ENCODE results near the gene HAUS3.
"Not testable (repeated sequence)": the region's sequence is repeated elsewhere in the genome, so short reads cannot be mapped to it uniquely, and the experiment has no call there.

The HAUS3 gene

DNA sequence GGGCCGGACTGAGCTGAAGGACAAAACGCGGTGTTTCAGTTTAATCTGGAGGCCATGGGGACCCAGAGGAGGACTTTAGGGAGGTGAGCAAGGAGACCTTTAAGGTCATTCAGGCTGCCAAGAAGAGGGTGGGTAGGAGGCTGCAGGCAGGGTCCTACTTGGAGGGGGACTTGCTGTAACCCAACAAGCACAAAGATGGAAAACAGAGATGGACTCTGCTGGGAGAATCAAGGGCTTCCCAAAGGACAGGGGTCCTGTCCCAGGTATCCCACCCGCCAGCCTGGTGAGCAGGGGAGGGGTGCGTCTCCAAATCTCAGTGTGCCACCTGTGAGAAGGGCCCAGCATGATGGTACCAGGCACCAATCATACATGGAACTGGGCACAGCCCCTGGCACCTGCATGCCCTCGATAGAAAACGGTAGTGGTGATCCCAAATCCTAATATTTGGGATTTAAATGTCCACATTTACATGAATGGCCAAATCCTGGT lies 3.9 kb upstream of the HAUS3 start:
- no peaks in the 10 kb centered on the region for H3K9me3 Mint-ChIP-seq
- H3K36me3 Mint-ChIP-seq (ENCODE audit: low read depth) = peaks cover 3% of the 10 kb centered on the region
- no peaks in the 10 kb centered on the region for H3K27me3 Mint-ChIP-seq (ENCODE audit: low read depth)
- H3K4me3 Mint-ChIP-seq = no peak overlapping the region
- H3K27ac Mint-ChIP-seq = no peak overlapping the region
- H3K4me1 Mint-ChIP-seq (ENCODE audit: low read depth) = peaks cover 14% of the 10 kb centered on the region

DNA sequence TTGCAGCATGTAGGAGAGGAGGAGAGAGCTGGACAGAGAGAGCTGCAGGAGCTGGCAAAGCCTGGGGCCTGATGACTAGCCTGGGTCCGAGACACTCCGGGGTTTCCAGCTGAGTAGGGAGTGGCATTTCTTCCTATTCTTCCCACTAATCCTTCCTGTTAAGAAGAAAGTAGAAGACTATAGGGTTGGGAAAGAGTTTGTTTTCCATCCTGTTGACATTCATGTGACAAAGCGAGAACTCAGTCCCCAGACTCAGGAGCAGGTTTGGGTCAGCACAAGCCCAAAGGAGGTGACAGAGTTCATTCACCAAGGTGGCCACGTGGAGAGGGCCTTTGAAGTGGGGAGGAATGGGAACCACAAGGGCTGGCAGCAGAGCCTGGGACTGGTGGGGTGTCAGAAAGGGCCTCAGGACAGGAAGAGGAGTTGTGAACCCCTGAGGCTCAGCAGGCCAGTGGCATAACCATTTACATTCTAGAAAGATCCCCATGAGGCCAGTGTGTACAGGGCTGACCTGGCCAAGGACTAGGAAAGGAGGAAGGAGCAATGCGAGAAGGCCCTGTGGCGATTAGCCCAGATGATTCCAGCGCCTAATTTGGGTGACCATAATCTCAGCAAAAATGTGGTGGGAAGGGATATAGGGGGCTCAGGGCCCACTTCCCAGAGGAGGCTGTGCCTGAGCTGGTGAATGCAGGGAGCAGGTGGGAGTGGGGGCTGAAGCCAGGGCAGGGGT lies 3.3 kb upstream of the HAUS3 start:
- Mint-ChIP-seq H3K27ac (no peak overlapping the region), H3K4me1 (ENCODE audit: low read depth) (peaks cover 20% of the 10 kb centered on the region), H3K9me3 (no peaks in the 10 kb centered on the region), H3K4me3 (no peak overlapping the region), H3K36me3 (ENCODE audit: low read depth) (peaks cover 8% of the 10 kb centered on the region), H3K27me3 (ENCODE audit: low read depth) (no peaks in the 10 kb centered on the region)

DNA sequence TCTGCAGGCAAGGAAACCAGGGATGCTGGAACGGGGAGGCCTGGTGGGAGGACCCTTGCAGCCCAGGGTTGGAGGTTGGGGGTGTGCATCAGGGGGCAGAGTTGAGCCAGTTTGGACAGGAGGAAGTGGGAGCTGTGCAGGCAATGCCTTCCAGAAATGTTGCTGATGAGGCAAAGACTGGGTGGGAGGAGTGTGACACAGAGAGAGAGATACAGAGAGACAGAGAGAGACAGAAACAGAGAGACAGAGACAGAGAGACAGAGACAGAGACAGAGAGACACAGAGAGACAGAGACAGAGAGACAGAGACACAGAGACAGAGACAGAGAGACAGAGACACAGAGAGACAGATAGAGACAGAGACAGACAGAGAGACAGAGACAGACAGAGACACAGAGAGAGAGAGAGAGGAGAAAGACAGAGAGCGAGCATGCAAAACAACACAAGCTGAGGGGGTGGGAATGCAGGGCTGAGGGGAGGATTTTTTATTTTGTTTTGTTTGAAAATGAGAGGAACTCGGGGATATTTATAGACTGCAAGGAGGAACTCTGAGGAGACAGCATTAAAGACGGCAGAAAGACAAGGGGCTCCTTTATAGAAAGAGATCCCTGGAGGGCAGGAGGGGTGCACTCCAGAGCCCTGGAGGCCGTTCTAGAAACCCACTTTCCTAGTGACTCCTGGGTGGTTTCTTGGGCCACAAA lies 1.9 kb upstream of the HAUS3 start:
- peaks cover 15% of the 10 kb centered on the region for H3K36me3 Mint-ChIP-seq (ENCODE audit: low read depth)
- H3K4me1 Mint-ChIP-seq (ENCODE audit: low read depth) = peaks cover 30% of the 10 kb centered on the region
- H3K27ac Mint-ChIP-seq = no peak overlapping the region

GRCh38 chr4:2241003-2241402 lies 918 bp downstream of the HAUS3 start:
- Mint-ChIP-seq H3K27me3 (ENCODE audit: low read depth) (no peaks in the 10 kb centered on the region), H3K27ac (peak overlapping the region; percentile 86), H3K36me3 (ENCODE audit: low read depth) (peaks cover 28% of the 10 kb centered on the region), H3K4me1 (ENCODE audit: low read depth) (peaks cover 45% of the 10 kb centered on the region), H3K4me3 (peak overlapping the region; percentile 89), H3K9me3 (no peaks in the 10 kb centered on the region)

More for the DNA sequence above, 1.9 kb upstream of the HAUS3 start:
- Mint-ChIP-seq H3K9me3 (no peaks in the 10 kb centered on the region), H3K27me3 (ENCODE audit: low read depth) (no peaks in the 10 kb centered on the region), H3K4me3 (no peak overlapping the region)

GRCh38 chr4:2236944-2237666 lies 4.8 kb downstream of the HAUS3 start:
- Mint-ChIP-seq H3K4me1 (ENCODE audit: low read depth) (peaks cover 48% of the 10 kb centered on the region), H3K4me3 (peak overlapping the region; percentile 76), H3K9me3 (no peaks in the 10 kb centered on the region), H3K27ac (peak overlapping the region; percentile 42), H3K36me3 (ENCODE audit: low read depth) (peaks cover 51% of the 10 kb centered on the region), H3K27me3 (ENCODE audit: low read depth) (no peaks in the 10 kb centered on the region)

- Mint-ChIP-seq H3K27me3 (ENCODE audit: low read depth) (no peaks in the 10 kb centered on the region), H3K9me3 (no peaks in the 10 kb centered on the region), H3K4me1 (ENCODE audit: low read depth) (peaks cover 14% of the 10 kb centered on the region), H3K27ac (no peak overlapping the region), H3K4me3 (no peak overlapping the region), H3K36me3 (ENCODE audit: low read depth) (peaks cover 30% of the 10 kb centered on the region)
Measured at GRCh38 chr4:2231082-2231481, 10.8 kb downstream of the HAUS3 start.

- Mint-ChIP-seq H3K27me3 (ENCODE audit: low read depth) (no peaks in the 10 kb centered on the region), H3K4me3 (no peak overlapping the region), H3K4me1 (ENCODE audit: low read depth) (no peaks in the 10 kb centered on the region), H3K9me3 (no peaks in the 10 kb centered on the region), H3K27ac (no peak overlapping the region), H3K36me3 (ENCODE audit: low read depth) (peaks cover 12% of the 10 kb centered on the region)
Measured at GRCh38 chr4:2226261-2226660, 15.7 kb downstream of the HAUS3 start.

DNA sequence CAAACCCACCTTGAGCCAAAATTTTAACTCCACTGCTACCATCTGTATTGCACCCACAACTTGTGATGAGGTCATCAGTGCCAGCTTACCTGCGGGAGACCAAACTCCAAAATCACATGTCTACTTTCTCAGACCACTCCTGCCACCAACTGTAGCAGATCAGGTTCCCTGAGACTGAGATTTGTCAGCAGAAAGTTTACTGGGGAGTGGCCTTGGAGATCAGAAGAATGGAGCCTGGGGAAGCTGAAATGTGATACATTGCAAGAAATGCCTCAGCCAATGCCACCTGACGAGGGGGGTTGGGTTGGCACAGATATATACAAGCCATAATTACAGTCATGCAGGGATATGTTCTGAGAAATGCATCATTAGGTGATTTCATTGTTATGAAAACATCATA lies 19.1 kb downstream of the HAUS3 start:
- H3K27ac Mint-ChIP-seq = no peak overlapping the region
- no peaks in the 10 kb centered on the region for H3K9me3 Mint-ChIP-seq
- H3K27me3 Mint-ChIP-seq (ENCODE audit: low read depth) = no peaks in the 10 kb centered on the region
- peaks cover 6% of the 10 kb centered on the region for H3K4me1 Mint-ChIP-seq (ENCODE audit: low read depth)
- H3K36me3 Mint-ChIP-seq (ENCODE audit: low read depth) = peaks cover 7% of the 10 kb centered on the region
- H3K4me3 Mint-ChIP-seq = no peak overlapping the region

DNA sequence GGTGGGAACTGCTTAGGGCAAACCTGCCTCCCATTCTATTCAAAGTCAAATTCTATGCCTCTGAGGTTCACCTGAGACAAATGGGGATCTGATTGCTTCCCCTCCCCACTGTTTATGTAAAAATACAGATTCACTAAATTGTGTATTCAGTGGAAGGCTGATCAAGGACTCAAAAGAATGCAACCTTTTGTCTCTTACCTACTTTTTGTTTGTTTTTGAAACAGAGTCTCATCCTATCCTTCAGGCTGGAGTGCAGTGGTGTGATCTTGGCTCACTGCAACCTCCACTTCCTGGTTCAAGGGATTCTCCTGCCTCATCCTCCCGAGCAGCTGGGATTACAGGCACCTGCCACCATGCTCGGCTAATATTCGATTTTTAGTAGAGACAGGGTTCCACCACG lies 20.5 kb downstream of the HAUS3 start:
- not testable (repeated sequence) for H3K4me3 Mint-ChIP-seq; H3K27me3 Mint-ChIP-seq (ENCODE audit: low read depth); H3K36me3 Mint-ChIP-seq (ENCODE audit: low read depth); H3K27ac Mint-ChIP-seq; H3K9me3 Mint-ChIP-seq
- H3K4me1 Mint-ChIP-seq (ENCODE audit: low read depth) = peaks cover 11% of the 10 kb centered on the region

DNA sequence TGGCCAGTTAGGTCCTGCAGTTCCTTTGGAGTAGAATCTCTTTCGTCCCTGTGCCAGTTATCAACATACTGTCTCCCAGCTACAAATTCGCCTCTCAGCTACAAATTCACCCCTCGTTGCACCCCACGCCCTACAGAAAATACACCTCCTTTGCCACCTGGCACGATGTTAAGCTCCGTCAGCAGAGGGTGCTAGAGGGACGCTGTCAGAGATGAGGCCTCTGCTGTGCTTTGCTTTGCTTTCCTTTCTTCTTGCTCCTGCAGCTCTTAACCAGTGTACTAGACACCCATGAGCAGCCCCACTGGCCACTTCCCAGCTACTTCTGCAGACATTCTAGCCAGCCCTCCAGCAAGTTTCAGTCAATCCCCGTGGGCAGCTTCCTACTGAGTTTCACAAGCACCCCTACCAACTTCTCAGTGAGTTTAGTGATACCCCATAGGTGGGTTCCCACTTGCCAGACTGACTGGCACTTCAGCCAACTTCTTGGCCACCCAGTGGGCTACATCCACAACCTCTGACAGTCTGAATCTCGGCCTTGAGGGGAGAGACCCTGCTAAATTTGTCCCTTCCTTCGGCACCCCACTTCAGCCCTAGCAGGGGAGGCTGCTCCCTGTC lies 21.8 kb downstream of the HAUS3 start:
- H3K27me3 Mint-ChIP-seq (ENCODE audit: low read depth) = no peaks in the 10 kb centered on the region
- H3K4me3 Mint-ChIP-seq = no peak overlapping the region
- peaks cover 11% of the 10 kb centered on the region for H3K4me1 Mint-ChIP-seq (ENCODE audit: low read depth)
- H3K9me3 Mint-ChIP-seq = no peaks in the 10 kb centered on the region
- H3K36me3 Mint-ChIP-seq (ENCODE audit: low read depth) = peaks cover 4% of the 10 kb centered on the region
- no peak overlapping the region for H3K27ac Mint-ChIP-seq

DNA sequence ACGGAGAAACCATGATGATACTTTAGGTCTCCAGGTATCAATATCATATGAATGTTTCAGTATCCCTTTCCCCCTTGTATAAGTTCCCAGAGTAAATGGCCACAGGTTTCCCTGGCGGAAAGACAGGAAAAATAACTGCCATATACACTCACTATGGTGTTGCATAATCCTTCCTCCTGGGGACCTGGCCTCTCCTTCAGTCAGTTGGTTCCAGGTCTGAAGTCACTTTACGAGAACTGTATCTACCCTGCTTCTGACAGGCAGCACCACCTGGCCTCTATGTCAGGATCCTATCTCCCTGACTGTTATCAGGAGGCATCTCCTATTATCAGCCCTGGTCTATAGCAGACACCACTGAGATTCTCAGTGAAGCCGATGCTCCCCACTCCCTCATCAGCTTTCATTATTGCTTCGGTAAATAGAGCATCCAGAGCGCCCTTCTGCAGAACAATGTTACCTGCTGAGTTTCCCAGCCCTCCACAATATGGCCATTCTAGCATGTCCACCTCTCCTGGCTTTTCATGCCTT lies 22.6 kb downstream of the HAUS3 start:
- Mint-ChIP-seq H3K9me3 (no peaks in the 10 kb centered on the region), H3K4me3 (no peak overlapping the region), H3K27ac (no peak overlapping the region), H3K4me1 (ENCODE audit: low read depth) (peaks cover 11% of the 10 kb centered on the region), H3K27me3 (ENCODE audit: low read depth) (no peaks in the 10 kb centered on the region), H3K36me3 (ENCODE audit: low read depth) (peaks cover 4% of the 10 kb centered on the region)

DNA sequence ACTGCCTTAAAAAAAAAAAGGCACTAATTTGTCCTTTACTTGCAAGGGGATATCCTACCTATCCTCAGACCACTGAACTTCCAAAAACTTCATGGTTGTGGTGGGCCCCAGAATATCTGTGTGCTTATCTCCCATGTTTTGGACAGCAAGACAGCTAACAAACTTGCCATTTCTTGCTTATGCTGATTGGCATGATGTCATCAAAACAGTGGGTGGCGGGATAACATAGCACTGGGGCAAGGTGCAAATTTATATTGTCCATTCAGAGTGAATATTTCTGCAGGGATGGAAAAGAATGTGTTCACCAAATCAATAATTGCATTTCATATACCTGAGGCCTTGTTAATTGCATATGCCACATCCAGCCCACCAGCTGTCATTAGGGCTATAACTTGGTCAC lies 23.5 kb downstream of the HAUS3 start:
- no peak overlapping the region for H3K27ac Mint-ChIP-seq
- no peaks in the 10 kb centered on the region for H3K27me3 Mint-ChIP-seq (ENCODE audit: low read depth)
- H3K4me3 Mint-ChIP-seq = no peak overlapping the region
- no peaks in the 10 kb centered on the region for H3K9me3 Mint-ChIP-seq
- peaks cover 11% of the 10 kb centered on the region for H3K4me1 Mint-ChIP-seq (ENCODE audit: low read depth)
- peaks cover 1% of the 10 kb centered on the region for H3K36me3 Mint-ChIP-seq (ENCODE audit: low read depth)

DNA sequence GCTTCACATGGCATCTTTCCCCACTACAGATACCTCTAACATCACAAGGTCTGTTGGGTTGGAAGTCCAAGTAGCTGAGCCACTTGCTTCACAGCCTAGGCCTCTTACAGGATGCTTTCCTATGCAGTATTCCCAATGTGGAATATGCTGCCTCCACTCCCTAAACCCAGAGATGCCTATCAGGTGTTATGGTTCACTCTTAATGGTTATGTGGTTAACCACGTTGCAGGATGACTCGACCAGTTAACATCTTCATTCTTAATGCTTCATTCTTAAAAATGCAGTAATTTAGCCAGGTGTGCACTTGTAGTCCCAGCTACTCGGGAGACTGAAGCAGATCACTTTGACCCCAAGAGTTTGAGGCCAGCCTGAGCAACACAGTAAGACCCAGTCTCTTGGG lies 24.2 kb downstream of the HAUS3 start:
- H3K9me3 Mint-ChIP-seq = no peaks in the 10 kb centered on the region
- H3K36me3 Mint-ChIP-seq (ENCODE audit: low read depth) = peaks cover 2% of the 10 kb centered on the region
- no peak overlapping the region for H3K4me3 Mint-ChIP-seq
- H3K27ac Mint-ChIP-seq = no peak overlapping the region
- no peaks in the 10 kb centered on the region for H3K27me3 Mint-ChIP-seq (ENCODE audit: low read depth)
- H3K4me1 Mint-ChIP-seq (ENCODE audit: low read depth) = peaks cover 11% of the 10 kb centered on the region

DNA sequence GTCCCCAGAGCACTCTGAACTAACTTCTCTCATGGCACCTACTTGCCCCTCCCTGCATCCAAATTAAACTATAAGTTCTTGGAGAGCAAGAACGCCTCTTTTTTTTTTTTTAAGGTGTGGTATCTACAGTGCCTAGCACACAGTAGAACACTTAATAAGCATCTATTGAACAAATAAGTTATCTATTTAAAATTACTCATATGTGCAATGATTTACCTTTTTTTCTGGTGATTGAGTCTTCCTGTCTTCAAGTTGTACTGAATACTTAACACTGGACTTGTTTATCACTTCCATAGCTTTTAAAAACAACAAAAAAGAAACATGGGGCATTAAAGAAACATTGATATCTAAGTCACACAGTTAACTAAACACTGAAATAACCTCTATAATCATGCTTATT lies 29.1 kb downstream of the HAUS3 start:
- Mint-ChIP-seq H3K4me1 (ENCODE audit: low read depth) (peaks cover 5% of the 10 kb centered on the region), H3K27me3 (ENCODE audit: low read depth) (no peaks in the 10 kb centered on the region), H3K27ac (no peak overlapping the region), H3K36me3 (ENCODE audit: low read depth) (peaks cover 4% of the 10 kb centered on the region), H3K9me3 (no peaks in the 10 kb centered on the region), H3K4me3 (no peak overlapping the region)

All from T-helper 1 cell treated with Interleukin-12 subunit alpha and Interleukin-12 subunit beta and Interleukin-4 antibody, amounts not matched to agents 30 μg/mL and 1 μg/mL, for 36 hours (primary cell).